Tibial nerve (tissue), 3 donors: Measurements from ENCODE around the gene HACE1.

Experiments
- CTCF ChIP-seq, 5 experiments: fragments of 200-600 bp in 3 of 5; fragments of 450-650 bp in 2 of 5; sonication (generic) in 3 of 5; IDR thresholded peaks; one replicate each; pipeline ENCODE4 v1.5.1; 2016 to 2019; ENCODE audit warnings: antibody characterized with exemption in 5 of 5, mild to moderate bottlenecking in 3 of 5, moderate library complexity in 2 of 5
- POLR2A ChIP-seq, 2 donors: fragments of 450-650 bp; IDR thresholded peaks; one replicate each; pipeline ENCODE4 v1.6.1; 2017; ENCODE audit warnings: antibody characterized with exemption in 2 of 2, mild to moderate bottlenecking in 2 of 2, moderate library complexity in 2 of 2

- TF ChIP-seq POLR2A (IDR thresholded peaks at IDR 0.05): no peak
- no peak for TF ChIP-seq CTCF (IDR thresholded peaks at IDR 0.05)
Observed at GRCh38 chr6:104795363-104795762, 64.4 kb downstream of the HACE1 start.
